ENCODE measurements around the gene CDK2AP2.
"Not testable (repeated sequence)": the region's sequence is repeated elsewhere in the genome, so short reads cannot be mapped to it uniquely, and the experiment has no call there.

Gene CDK2AP2

GRCh38 chr11:67517784-67518552 is 10.0 kb upstream of the CDK2AP2 start:
- no peak overlapping the region for H3K4me3 ChIP-seq (ENCODE audit: low read length)
- no peaks in the 10 kb centered on the region for H3K36me3 ChIP-seq (replicated peaks; ENCODE audit: low read depth, low read length)
- no peak overlapping the region for H3K9ac ChIP-seq (ENCODE audit: low read length)
- no peaks in the 10 kb centered on the region for H3K4me1 ChIP-seq (ENCODE audit: low read length)
- H3K9me3 ChIP-seq (ENCODE audit: insufficient read depth, low read length), result no peaks in the 10 kb centered on the region
- no peaks in the 10 kb centered on the region for H3K79me2 ChIP-seq (ENCODE audit: low read length)
- no peak overlapping the region for H3K27ac ChIP-seq (ENCODE audit: low read length)
- TF ChIP-seq EZH2phosphoT487 (IDR thresholded peaks at IDR 0.05; ENCODE audit: low read depth), result no peak
- TF ChIP-seq, protein P1, sequence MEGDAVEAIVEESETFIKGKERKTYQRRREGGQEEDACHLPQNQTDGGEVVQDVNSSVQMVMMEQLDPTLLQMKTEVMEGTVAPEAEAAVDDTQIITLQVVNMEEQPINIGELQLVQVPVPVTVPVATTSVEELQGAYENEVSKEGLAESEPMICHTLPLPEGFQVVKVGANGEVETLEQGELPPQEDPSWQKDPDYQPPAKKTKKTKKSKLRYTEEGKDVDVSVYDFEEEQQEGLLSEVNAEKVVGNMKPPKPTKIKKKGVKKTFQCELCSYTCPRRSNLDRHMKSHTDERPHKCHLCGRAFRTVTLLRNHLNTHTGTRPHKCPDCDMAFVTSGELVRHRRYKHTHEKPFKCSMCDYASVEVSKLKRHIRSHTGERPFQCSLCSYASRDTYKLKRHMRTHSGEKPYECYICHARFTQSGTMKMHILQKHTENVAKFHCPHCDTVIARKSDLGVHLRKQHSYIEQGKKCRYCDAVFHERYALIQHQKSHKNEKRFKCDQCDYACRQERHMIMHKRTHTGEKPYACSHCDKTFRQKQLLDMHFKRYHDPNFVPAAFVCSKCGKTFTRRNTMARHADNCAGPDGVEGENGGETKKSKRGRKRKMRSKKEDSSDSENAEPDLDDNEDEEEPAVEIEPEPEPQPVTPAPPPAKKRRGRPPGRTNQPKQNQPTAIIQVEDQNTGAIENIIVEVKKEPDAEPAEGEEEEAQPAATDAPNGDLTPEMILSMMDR (IDR thresholded peaks at IDR 0.05; ENCODE audit: low read depth, low read length), result no peak
- no peaks in the 10 kb centered on the region for H4K20me1 ChIP-seq (ENCODE audit: insufficient read depth, low read length)
- H2AFZ ChIP-seq (ENCODE audit: low read depth, low read length), result no peak overlapping the region; the same call in 1 of the 2 replicates
- H3K4me2 ChIP-seq (ENCODE audit: low read length), result no peak overlapping the region
- H3K27me3 ChIP-seq (ENCODE audit: low read depth, low read length), result peaks cover 16% of the 10 kb centered on the region

- Histone ChIP-seq H3K9ac (ENCODE audit: low read length) (no peak overlapping the region), H2AFZ (ENCODE audit: low read depth, low read length) (no peak overlapping the region), H3K4me3 (ENCODE audit: low read length) (no peak overlapping the region), H3K36me3 (replicated peaks; ENCODE audit: low read depth, low read length) (no peaks in the 10 kb centered on the region), H3K27me3 (ENCODE audit: low read depth, low read length) (peaks cover 18% of the 10 kb centered on the region), H3K27ac (ENCODE audit: low read length) (no peak overlapping the region), H3K4me2 (ENCODE audit: low read length) (no peak overlapping the region), H3K79me2 (ENCODE audit: low read length) (no peaks in the 10 kb centered on the region), H3K4me1 (ENCODE audit: low read length) (no peaks in the 10 kb centered on the region), H3K9me3 (ENCODE audit: insufficient read depth, low read length) (no peaks in the 10 kb centered on the region), H4K20me1 (ENCODE audit: insufficient read depth, low read length) (no peaks in the 10 kb centered on the region)
- TF ChIP-seq, protein P1 (IDR thresholded peaks at IDR 0.05; ENCODE audit: low read depth, low read length), result no peak
- TF ChIP-seq EZH2phosphoT487 (IDR thresholded peaks at IDR 0.05; ENCODE audit: low read depth), result no peak
Observed at GRCh38 chr11:67516806-67517205, 8.8 kb upstream of the CDK2AP2 start.

- Histone ChIP-seq H3K9ac (ENCODE audit: low read length) (no peak overlapping the region), H3K27me3 (ENCODE audit: low read depth, low read length) (peaks cover 18% of the 10 kb centered on the region), H2AFZ (ENCODE audit: low read depth, low read length) (no peak overlapping the region), H3K27ac (ENCODE audit: low read length) (no peak overlapping the region), H3K4me2 (ENCODE audit: low read length) (no peak overlapping the region), H4K20me1 (ENCODE audit: insufficient read depth, low read length) (no peaks in the 10 kb centered on the region), H3K9me3 (ENCODE audit: insufficient read depth, low read length) (no peaks in the 10 kb centered on the region), H3K79me2 (ENCODE audit: low read length) (no peaks in the 10 kb centered on the region), H3K4me3 (ENCODE audit: low read length) (no peak overlapping the region), H3K36me3 (replicated peaks; ENCODE audit: low read depth, low read length) (no peaks in the 10 kb centered on the region), H3K4me1 (ENCODE audit: low read length) (peaks cover 2% of the 10 kb centered on the region)
- TF ChIP-seq EZH2phosphoT487 (IDR thresholded peaks at IDR 0.05; ENCODE audit: low read depth), result no peak
- TF ChIP-seq, protein P1 (IDR thresholded peaks at IDR 0.05; ENCODE audit: low read depth, low read length), result no peak
Observed at GRCh38 chr11:67514116-67514515, 6.2 kb upstream of the CDK2AP2 start.

DNA sequence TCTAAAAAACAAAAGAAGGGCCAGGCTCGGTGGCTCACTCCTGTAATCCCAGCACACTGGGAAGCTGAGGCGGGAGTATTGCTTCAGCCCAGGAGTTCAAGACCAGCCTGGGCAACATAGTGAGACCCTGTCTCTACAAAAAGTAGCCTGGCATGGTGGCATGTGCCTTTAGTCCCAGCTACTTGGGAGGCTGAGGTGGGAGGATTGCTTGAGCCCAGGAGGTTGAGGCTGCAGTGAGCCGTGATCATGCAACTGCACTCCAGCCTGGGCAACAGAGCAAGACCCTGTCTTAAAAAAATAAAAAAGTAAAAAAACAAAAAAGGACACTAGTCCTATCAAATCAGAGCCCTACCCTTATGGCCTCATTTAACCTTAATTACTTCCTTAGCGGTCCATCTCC is 3.6 kb upstream of the CDK2AP2 start:
- not testable (repeated sequence) for H4K20me1 ChIP-seq (ENCODE audit: insufficient read depth, low read length); H3K79me2 ChIP-seq (ENCODE audit: low read length); H3K4me3 ChIP-seq (ENCODE audit: low read length); H3K27ac ChIP-seq (ENCODE audit: low read length); H3K9me3 ChIP-seq (ENCODE audit: insufficient read depth, low read length); H3K4me2 ChIP-seq (ENCODE audit: low read length); H3K36me3 ChIP-seq (replicated peaks; ENCODE audit: low read depth, low read length); H2AFZ ChIP-seq (ENCODE audit: low read depth, low read length); H3K9ac ChIP-seq (ENCODE audit: low read length)
- Histone ChIP-seq H3K27me3 (ENCODE audit: low read depth, low read length) (peaks cover 18% of the 10 kb centered on the region), H3K4me1 (ENCODE audit: low read length) (peaks cover 12% of the 10 kb centered on the region)
